HL-60 (cell line): ENCODE results near the gene RAB13.

Source experiments
- CTCF ChIP-seq: IDR thresholded peaks from one replicate; pipeline ENCODE4 v1.5.1; 2011; ENCODE audit warnings: low read length, control low read depth, inconsistent platforms; ENCODE audit not compliant: insufficient read depth
- GABPA ChIP-seq: IDR thresholded peaks from 2 replicates; pipeline ENCODE4 v1.6.1; 2012; ENCODE audit warnings: low read depth
- POLR2AphosphoS5 ChIP-seq: IDR thresholded peaks from 2 replicates; pipeline ENCODE4 v1.6.1; 2012; ENCODE audit warnings: low read depth
- REST ChIP-seq: IDR thresholded peaks from 2 replicates; pipeline ENCODE4 v1.6.1; 2012; ENCODE audit warnings: low read depth; ENCODE audit not compliant: insufficient replicate concordance

GRCh38 chr1:153942766-153943549 lies 43.2 kb downstream of the RAB13 start:
- TF ChIP-seq POLR2AphosphoS5, result no peak
- no peak for TF ChIP-seq CTCF
- TF ChIP-seq REST, result no peak
- TF ChIP-seq GABPA, result no peak
